OCI-LY1 (cell line): ENCODE measurements around the gene NBPF3.

Experiments used
- H2AFZ ChIP-seq: fragments of 200-600 bp; sonication (generic), shearing (Covaris generic); 2 replicates; pipeline ENCODE4 v1.6.0; 2014; ENCODE audit warnings: antibody characterized with exemption, mild to moderate bottlenecking, low read length
- H3F3A ChIP-seq: fragments of 200-600 bp; sonication (generic), shearing (Covaris generic); 2 replicates; pipeline ENCODE4 v1.6.0; 2014; ENCODE audit warnings: mild to moderate bottlenecking, antibody characterized with exemption, low read length, moderate library complexity; ENCODE audit not compliant: insufficient read depth
- H3K27ac ChIP-seq: fragments of 200-600 bp; sonication (generic); 2 replicates; pipeline ENCODE4 v1.5.1; 2014; ENCODE audit warnings: low read length, mixed run types, mild to moderate bottlenecking, low read depth; ENCODE audit not compliant: poor library complexity, severe bottlenecking
- H3K27me3 ChIP-seq: fragments of 200-600 bp; sonication (generic); 2 replicates; pipeline ENCODE4 v1.6.0; 2014; ENCODE audit warnings: antibody characterized with exemption, mild to moderate bottlenecking, low read length, moderate library complexity; ENCODE audit not compliant: insufficient read depth
- H3K36me3 ChIP-seq: fragments of 200-600 bp; sonication (generic); 2 replicates; pipeline ENCODE4 v1.6.1; 2014; ENCODE audit warnings: mild to moderate bottlenecking, antibody characterized with exemption, low read length, moderate library complexity, mixed read lengths; ENCODE audit not compliant: insufficient read depth
- H3K4me1 ChIP-seq: fragments of 200-600 bp; sonication (generic); 2 replicates; pipeline ENCODE4 v1.5.1; 2014; ENCODE audit warnings: mild to moderate bottlenecking, low read length, moderate library complexity; ENCODE audit not compliant: insufficient read depth, severe bottlenecking
- H3K4me2 ChIP-seq: fragments of 200-600 bp; sonication (generic), shearing (Covaris generic); 2 replicates; pipeline ENCODE4 v1.6.1; 2014; ENCODE audit warnings: low read length
- H3K4me3 ChIP-seq: fragments of 200-600 bp; sonication (generic); 2 replicates; pipeline ENCODE4 v1.5.1; 2014; ENCODE audit warnings: low read length, low read depth, mild to moderate bottlenecking, mixed read lengths; ENCODE audit not compliant: poor library complexity, severe bottlenecking
- H3K79me2 ChIP-seq: fragments of 200-600 bp; shearing (Covaris generic); 2 replicates; pipeline ENCODE4 v1.6.1; 2016; ENCODE audit warnings: mixed run types, low read length, mixed read lengths; ENCODE audit not compliant: insufficient read depth
- H3K9ac ChIP-seq: fragments of 200-600 bp; sonication (generic), shearing (Covaris generic); 2 replicates; pipeline ENCODE4 v1.6.1; 2014; ENCODE audit warnings: mild to moderate bottlenecking, low read length, mixed read lengths
- H3K9me2 ChIP-seq: fragments of 200-600 bp; sonication (generic), shearing (Covaris generic); 2 replicates; pipeline ENCODE4 v1.6.1; 2014; ENCODE audit warnings: low read depth, mild to moderate bottlenecking, low read length, mixed read lengths
- H3K9me3 ChIP-seq: fragments of 200-600 bp; shearing (Covaris generic); 2 replicates; pipeline ENCODE4 v1.6.1; 2014; ENCODE audit warnings: low read length, mixed read lengths
- H4K20me1 ChIP-seq: fragments of 200-600 bp; sonication (generic), shearing (Covaris generic); 2 replicates; pipeline ENCODE4 v1.6.0; 2016; ENCODE audit warnings: mild to moderate bottlenecking, low read length; ENCODE audit not compliant: insufficient read depth
- EZH2 ChIP-seq: fragments of 200-600 bp; sonication (generic), shearing (Covaris generic); IDR thresholded peaks from 2 replicates; pipeline ENCODE4 v1.8.0; 2017; ENCODE audit warnings: borderline replicate concordance, mixed run types, mild to moderate bottlenecking, antibody characterized with exemption, low read length, moderate library complexity, mixed read lengths
- TF ChIP-seq, protein P1 (sequence below): fragments of 200-600 bp; sonication (generic), shearing (Covaris generic); IDR thresholded peaks from 2 replicates; pipeline ENCODE4 v1.5.1; 2017; ENCODE audit warnings: mild to moderate bottlenecking, antibody characterized with exemption, low read length, moderate library complexity, mixed read lengths

NBPF3 gene

GRCh38 chr1:21497466-21498061, 57.6 kb downstream of the NBPF3 start:
- Histone ChIP-seq H3K27me3 (peaks cover 6% of the 10 kb centered on the region; the same call in 1 of the 2 replicates), H3K9ac (no peak overlapping the region), H3K4me3 (no peak overlapping the region), H4K20me1 (no peaks in the 10 kb centered on the region), H3K4me2 (no peak overlapping the region), H2AFZ (no peak overlapping the region), H3K9me3 (no peaks in the 10 kb centered on the region), H3K36me3 (no peaks in the 10 kb centered on the region), H3K9me2 (no peaks in the 10 kb centered on the region), H3K27ac (no peak overlapping the region), H3K79me2 (no peaks in the 10 kb centered on the region), H3K4me1 (no peaks in the 10 kb centered on the region), H3F3A (no peaks in the 10 kb centered on the region)
- TF ChIP-seq, protein P1, sequence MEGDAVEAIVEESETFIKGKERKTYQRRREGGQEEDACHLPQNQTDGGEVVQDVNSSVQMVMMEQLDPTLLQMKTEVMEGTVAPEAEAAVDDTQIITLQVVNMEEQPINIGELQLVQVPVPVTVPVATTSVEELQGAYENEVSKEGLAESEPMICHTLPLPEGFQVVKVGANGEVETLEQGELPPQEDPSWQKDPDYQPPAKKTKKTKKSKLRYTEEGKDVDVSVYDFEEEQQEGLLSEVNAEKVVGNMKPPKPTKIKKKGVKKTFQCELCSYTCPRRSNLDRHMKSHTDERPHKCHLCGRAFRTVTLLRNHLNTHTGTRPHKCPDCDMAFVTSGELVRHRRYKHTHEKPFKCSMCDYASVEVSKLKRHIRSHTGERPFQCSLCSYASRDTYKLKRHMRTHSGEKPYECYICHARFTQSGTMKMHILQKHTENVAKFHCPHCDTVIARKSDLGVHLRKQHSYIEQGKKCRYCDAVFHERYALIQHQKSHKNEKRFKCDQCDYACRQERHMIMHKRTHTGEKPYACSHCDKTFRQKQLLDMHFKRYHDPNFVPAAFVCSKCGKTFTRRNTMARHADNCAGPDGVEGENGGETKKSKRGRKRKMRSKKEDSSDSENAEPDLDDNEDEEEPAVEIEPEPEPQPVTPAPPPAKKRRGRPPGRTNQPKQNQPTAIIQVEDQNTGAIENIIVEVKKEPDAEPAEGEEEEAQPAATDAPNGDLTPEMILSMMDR: no peak
- TF ChIP-seq EZH2: no peak

DNA sequence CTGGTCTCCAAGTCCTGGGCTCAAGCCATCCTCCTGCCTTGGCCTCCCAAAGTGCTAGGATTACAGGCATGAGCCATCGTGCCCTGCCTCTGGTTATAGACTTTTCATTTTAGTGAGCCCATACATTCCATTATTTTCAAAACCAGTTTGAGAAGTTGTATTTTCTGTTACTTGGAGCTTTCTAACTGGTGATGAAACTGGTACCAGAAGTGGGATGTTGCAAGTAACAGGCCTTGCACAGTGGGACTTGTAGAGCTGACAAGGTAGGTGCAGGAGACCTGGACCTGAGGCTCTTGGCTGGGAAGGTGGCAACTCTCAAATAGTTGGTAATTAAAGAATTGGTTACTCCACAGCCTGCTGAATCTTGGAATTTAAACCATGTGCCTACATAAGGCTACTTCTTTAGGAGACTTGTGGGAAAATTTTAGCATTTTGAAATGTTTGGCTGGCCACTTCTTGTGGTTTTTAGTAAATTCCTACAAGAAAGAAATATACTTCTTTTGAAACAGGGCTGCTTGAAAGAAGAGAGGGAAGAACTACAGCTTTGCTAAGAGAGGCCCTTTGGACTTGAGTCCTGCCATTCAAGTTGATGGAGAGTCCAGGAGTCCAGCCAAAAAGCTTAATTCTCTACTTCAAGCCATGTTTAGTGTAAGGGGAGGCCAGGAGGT, 59.5 kb downstream of the NBPF3 start:
- Histone ChIP-seq H3K36me3 (no peaks in the 10 kb centered on the region), H3K4me3 (no peak overlapping the region), H3K9me3 (no peaks in the 10 kb centered on the region), H3K9me2 (no peaks in the 10 kb centered on the region), H3K27me3 (peaks cover 6% of the 10 kb centered on the region; the same call in 1 of the 2 replicates), H3K4me2 (no peak overlapping the region), H4K20me1 (no peaks in the 10 kb centered on the region), H3K9ac (no peak overlapping the region), H3K27ac (no peak overlapping the region), H3F3A (no peaks in the 10 kb centered on the region), H2AFZ (no peak overlapping the region), H3K4me1 (no peaks in the 10 kb centered on the region), H3K79me2 (no peaks in the 10 kb centered on the region)
- TF ChIP-seq, protein P1: no peak
- TF ChIP-seq EZH2: no peak

DNA sequence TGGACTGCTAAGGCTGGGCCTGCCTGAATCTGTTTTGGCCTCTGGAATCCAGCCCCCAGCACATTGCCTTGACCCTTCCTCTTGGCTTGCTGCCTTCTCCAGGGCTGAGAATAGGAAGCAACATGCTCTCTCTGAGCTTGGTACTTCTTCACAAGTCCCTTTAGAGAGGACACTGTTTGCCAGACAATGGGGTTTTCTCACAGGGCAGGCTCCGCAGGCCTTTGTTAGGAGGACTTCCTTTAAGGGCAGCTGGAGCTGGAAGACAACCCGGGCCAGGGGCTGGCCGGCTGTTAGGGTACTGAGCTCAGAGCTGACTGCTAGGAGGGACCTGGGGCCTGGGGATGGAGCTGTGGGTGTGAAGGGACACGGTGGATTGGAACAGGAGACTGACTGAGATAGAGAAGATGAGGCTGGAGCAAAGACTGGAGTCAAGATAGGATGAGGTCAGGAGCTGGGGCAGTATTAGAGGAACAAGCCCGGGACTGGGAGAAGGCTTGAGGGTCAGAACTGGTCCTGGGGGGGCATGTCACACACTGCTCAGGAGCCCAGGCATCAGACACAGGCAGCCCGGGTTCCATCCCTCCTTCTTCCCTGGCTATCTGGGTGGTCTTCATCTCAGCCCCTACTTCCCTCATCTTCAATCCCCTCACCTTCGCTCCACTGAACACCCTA, 63.9 kb downstream of the NBPF3 start:
- Histone ChIP-seq H3K36me3 (no peaks in the 10 kb centered on the region), H3K27me3 (peaks cover 11% of the 10 kb centered on the region; the same call in 1 of the 2 replicates), H3K79me2 (no peaks in the 10 kb centered on the region), H2AFZ (no peak overlapping the region), H3K9ac (no peak overlapping the region), H3F3A (no peaks in the 10 kb centered on the region), H3K4me1 (peaks cover 3% of the 10 kb centered on the region), H4K20me1 (no peaks in the 10 kb centered on the region), H3K27ac (no peak overlapping the region), H3K4me3 (no peak overlapping the region), H3K9me2 (no peaks in the 10 kb centered on the region), H3K4me2 (no peak overlapping the region), H3K9me3 (no peaks in the 10 kb centered on the region)
- TF ChIP-seq EZH2: no peak
- TF ChIP-seq, protein P1: no peak
